ENCODE measurements around the gene FHL2.

GRCh38 chr2:105317937-105318336 lies 80.9 kb downstream of the FHL2 start:
- TF ChIP-seq, protein P1, sequence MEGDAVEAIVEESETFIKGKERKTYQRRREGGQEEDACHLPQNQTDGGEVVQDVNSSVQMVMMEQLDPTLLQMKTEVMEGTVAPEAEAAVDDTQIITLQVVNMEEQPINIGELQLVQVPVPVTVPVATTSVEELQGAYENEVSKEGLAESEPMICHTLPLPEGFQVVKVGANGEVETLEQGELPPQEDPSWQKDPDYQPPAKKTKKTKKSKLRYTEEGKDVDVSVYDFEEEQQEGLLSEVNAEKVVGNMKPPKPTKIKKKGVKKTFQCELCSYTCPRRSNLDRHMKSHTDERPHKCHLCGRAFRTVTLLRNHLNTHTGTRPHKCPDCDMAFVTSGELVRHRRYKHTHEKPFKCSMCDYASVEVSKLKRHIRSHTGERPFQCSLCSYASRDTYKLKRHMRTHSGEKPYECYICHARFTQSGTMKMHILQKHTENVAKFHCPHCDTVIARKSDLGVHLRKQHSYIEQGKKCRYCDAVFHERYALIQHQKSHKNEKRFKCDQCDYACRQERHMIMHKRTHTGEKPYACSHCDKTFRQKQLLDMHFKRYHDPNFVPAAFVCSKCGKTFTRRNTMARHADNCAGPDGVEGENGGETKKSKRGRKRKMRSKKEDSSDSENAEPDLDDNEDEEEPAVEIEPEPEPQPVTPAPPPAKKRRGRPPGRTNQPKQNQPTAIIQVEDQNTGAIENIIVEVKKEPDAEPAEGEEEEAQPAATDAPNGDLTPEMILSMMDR (conservative IDR thresholded peaks at IDR 0.05; ENCODE audit: low read length): no peak
- no peak for TF ChIP-seq EZH2phosphoT487 (IDR thresholded peaks at IDR 0.05; ENCODE audit: borderline replicate concordance, low read depth, low read length)

All from OCI-LY7 (cell line).